ENCODE results near the gene TRIM2.

Gene TRIM2

DNA sequence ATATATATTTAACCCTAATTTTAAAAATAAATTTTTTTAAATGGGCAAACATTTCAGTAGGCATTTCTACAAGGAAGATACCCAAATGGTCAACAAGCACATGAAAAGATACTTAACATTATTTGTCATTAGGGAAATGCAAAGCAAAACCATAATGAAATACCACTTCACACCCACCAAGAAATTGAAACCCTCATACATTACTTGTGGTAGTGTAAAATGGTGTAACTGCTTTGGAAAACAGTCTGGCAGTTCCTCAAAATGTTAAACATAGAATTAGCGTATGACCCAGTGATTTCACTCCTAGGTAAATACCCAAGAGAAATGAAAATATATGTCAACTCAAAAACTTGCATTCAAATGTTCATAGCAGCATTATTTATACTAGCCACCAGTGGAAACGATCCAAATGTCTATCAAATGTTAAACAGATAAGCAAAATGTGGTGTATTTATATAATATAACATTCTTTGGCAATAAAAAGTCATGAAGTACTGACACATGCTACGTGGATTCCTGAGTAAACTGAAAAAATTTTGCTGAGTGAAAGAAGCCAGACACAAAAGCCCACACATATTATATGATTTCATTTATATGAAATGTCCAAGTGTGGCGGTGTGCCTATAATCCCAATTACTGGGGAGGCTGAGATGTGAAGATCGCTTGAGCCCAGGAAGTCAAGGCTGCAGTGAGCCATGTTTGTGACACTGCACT lies 16.6 kb downstream of the TRIM2 start:
- TF ChIP-seq SIN3A (IDR thresholded peaks at IDR 0.05; ENCODE audit: borderline replicate concordance, insufficient read depth, low read length) (no peak), TAF1 (IDR thresholded peaks at IDR 0.05; ENCODE audit: borderline replicate concordance, insufficient read depth, low read length) (no peak), FOXP2 (optimal IDR thresholded peaks at IDR 0.05; ENCODE audit: borderline replicate concordance, extremely low read depth, extremely low read length, insufficient read depth) (no peak), POLR2AphosphoS5 (IDR thresholded peaks at IDR 0.05; ENCODE audit: low read depth, low read length) (no peak)
- TF ChIP-seq, protein P1, sequence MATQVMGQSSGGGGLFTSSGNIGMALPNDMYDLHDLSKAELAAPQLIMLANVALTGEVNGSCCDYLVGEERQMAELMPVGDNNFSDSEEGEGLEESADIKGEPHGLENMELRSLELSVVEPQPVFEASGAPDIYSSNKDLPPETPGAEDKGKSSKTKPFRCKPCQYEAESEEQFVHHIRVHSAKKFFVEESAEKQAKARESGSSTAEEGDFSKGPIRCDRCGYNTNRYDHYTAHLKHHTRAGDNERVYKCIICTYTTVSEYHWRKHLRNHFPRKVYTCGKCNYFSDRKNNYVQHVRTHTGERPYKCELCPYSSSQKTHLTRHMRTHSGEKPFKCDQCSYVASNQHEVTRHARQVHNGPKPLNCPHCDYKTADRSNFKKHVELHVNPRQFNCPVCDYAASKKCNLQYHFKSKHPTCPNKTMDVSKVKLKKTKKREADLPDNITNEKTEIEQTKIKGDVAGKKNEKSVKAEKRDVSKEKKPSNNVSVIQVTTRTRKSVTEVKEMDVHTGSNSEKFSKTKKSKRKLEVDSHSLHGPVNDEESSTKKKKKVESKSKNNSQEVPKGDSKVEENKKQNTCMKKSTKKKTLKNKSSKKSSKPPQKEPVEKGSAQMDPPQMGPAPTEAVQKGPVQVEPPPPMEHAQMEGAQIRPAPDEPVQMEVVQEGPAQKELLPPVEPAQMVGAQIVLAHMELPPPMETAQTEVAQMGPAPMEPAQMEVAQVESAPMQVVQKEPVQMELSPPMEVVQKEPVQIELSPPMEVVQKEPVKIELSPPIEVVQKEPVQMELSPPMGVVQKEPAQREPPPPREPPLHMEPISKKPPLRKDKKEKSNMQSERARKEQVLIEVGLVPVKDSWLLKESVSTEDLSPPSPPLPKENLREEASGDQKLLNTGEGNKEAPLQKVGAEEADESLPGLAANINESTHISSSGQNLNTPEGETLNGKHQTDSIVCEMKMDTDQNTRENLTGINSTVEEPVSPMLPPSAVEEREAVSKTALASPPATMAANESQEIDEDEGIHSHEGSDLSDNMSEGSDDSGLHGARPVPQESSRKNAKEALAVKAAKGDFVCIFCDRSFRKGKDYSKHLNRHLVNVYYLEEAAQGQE (IDR thresholded peaks at IDR 0.05; ENCODE audit: insufficient read depth in 1 of 2, low read depth in 2 of 2, low read length in 2 of 2) = no peak

DNA sequence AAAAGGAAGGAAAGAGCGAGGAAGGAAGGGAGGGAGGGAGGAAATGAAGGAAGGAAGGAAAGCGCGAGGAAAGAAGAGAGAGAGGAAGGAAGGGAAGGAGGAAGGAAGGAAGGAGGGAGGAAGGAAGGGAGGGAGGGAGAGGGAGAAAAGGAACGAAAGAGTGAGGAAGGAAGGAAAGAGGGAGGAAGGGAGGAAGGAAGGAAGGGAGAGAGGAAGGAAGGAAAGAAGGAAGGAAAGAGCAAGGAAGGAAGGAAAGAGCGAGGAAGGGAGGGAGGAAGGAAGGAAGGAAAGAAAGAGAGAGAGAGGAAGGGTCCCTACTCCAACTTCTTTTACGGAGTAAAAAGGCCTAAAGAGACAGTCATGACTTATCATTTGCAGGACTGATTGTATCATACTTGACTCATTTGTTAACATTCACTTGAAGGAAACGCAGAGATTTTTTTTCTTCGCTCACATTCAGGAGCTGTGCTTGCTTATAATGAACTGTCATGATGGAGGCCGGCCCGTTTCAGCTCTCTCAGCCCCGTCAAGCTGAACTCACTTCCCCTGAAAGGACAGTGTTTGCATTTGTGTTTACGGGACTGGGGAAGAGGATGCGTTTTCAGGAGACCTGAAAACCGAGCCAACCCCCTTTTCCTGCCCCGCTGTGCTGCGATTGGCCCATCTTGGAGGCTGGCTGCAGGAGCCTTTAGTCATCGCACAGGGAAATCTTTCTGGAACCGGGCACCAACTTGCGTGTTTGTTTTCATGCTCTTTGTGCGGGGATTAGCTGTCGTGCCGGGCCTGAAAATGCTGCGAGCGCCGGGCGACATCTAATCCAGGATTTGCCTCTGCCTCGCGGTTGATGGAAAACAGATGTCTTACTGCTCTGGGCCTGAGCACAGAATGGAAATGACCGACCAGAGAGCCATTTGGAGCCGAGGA lies 17.8 kb downstream of the TRIM2 start:
- TF ChIP-seq TAF1 (IDR thresholded peaks at IDR 0.05; ENCODE audit: borderline replicate concordance, insufficient read depth, low read length) (peak; percentile 65; the same call in 1 of the 2 replicates), POLR2AphosphoS5 (IDR thresholded peaks at IDR 0.05; ENCODE audit: low read depth, low read length) (no peak; the same call in 1 of the 2 replicates), FOXP2 (optimal IDR thresholded peaks at IDR 0.05; ENCODE audit: borderline replicate concordance, extremely low read depth, extremely low read length, insufficient read depth) (peak; percentile 86), SIN3A (IDR thresholded peaks at IDR 0.05; ENCODE audit: borderline replicate concordance, insufficient read depth, low read length) (0 out of 2 replicates have a peak, but pooled peaks have one; percentile 25)
- TF ChIP-seq, protein P1 (IDR thresholded peaks at IDR 0.05; ENCODE audit: insufficient read depth in 1 of 2, low read depth in 2 of 2, low read length in 2 of 2) = 0 out of 4 replicates have a peak, but pooled peaks of 1 of the 2 experiments have one; percentile 19

- no peak for TF ChIP-seq SIN3A (IDR thresholded peaks at IDR 0.05; ENCODE audit: borderline replicate concordance, insufficient read depth, low read length)
- TF ChIP-seq, protein P1 (IDR thresholded peaks at IDR 0.05; ENCODE audit: insufficient read depth in 1 of 2, low read depth in 2 of 2, low read length in 2 of 2) = no peak
- no peak for TF ChIP-seq FOXP2 (optimal IDR thresholded peaks at IDR 0.05; ENCODE audit: borderline replicate concordance, extremely low read depth, extremely low read length, insufficient read depth)
- TF ChIP-seq POLR2AphosphoS5 (IDR thresholded peaks at IDR 0.05; ENCODE audit: low read depth, low read length) = no peak
- TF ChIP-seq TAF1 (IDR thresholded peaks at IDR 0.05; ENCODE audit: borderline replicate concordance, insufficient read depth, low read length) = no peak
These were observed 18.6 kb downstream of the TRIM2 start for GRCh38 chr4:153222707-153223426.

GRCh38 chr4:153223427-153223801 lies 19.2 kb downstream of the TRIM2 start:
- TF ChIP-seq FOXP2 (optimal IDR thresholded peaks at IDR 0.05; ENCODE audit: borderline replicate concordance, extremely low read depth, extremely low read length, insufficient read depth) = no peak
- no peak for TF ChIP-seq SIN3A (IDR thresholded peaks at IDR 0.05; ENCODE audit: borderline replicate concordance, insufficient read depth, low read length)
- no peak for TF ChIP-seq TAF1 (IDR thresholded peaks at IDR 0.05; ENCODE audit: borderline replicate concordance, insufficient read depth, low read length)
- TF ChIP-seq POLR2AphosphoS5 (IDR thresholded peaks at IDR 0.05; ENCODE audit: low read depth, low read length) = no peak
- TF ChIP-seq, protein P1 (IDR thresholded peaks at IDR 0.05; ENCODE audit: insufficient read depth in 1 of 2, low read depth in 2 of 2, low read length in 2 of 2) = no peak
